HepG2 (cell line): ENCODE data around the gene NOS1AP. TPM values are rescaled to one million over a fixed set of nuclear protein-coding genes. Genes with fewer than 3 reads are reported as not detected.

Experiments
- ATAC-seq: fragments of 200-7000 bp; cut with Tn5 transposase; 3 replicates; pipeline ENCODE4 v1.9.1; 2020; ENCODE audit warnings: mild to moderate bottlenecking, moderate library complexity
- BruUV-seq: library from RNA; stranded (reverse); fragments of 400-500 nt; replicated peaks from 2 replicates; lab custom pipeline; 2021; lab: Mats Ljungman, UMichigan
- CTCF ChIA-PET: fragments of 300-600 bp; formaldehyde crosslinking; extraction: SDS; loops from one replicate; lab custom pipeline; 2021; ENCODE audit warnings: low total read pairs, inconsistent platforms, low intra/inter-chr PET ratio; lab: Yijun Ruan, JAX
- POLR2A ChIA-PET: fragments of 350-600 bp; sonication (Branson Sonifier 250); formaldehyde crosslinking; loops from one replicate; lab custom pipeline; 2020; ENCODE audit warnings: antibody characterized with exemption, inconsistent platforms; lab: Yijun Ruan, JAX
- DNase-seq: peaks from one replicate; pipeline ENCODE4 v3.0.0-alpha.2; 2015; ENCODE audit warnings: low spot score
- FAIRE-seq: peaks from 3 replicates; lab custom pipeline; 2011; peaks lifted over from hg19 to GRCh38; lab: Jason Lieb, UNC
- H2AFZ ChIP-seq: one replicate; pipeline ENCODE4 v1.6.1; 2011; ENCODE audit warnings: low read length, inconsistent platforms
- H3K27ac ChIP-seq: fragments of 300-600 bp; 3 replicates; pipeline ENCODE4 v1.8.0; 2011; ENCODE audit warnings: mixed run types, mild to moderate bottlenecking, mixed read lengths, low read length, inconsistent platforms; ENCODE audit not compliant: insufficient read depth; ENCODE audit errors: extremely low read length
- H3K27me3 ChIP-seq, 2 experiments: fragments of 200-600 bp in 1 of 2; 2 replicates in 1 of 2; 3 replicates in 1 of 2; pipeline versions ENCODE4 v1.6.0 to v1.8.0; 2011; ENCODE audit warnings: low read length in 2 of 2, mild to moderate bottlenecking in 2 of 2, moderate library complexity in 2 of 2, inconsistent platforms in 1 of 2; ENCODE audit not compliant: insufficient read depth in 2 of 2, control insufficient read depth in 1 of 2
- H3K36me3 ChIP-seq, 2 experiments: fragments of 200-600 bp in 1 of 2; replicated peaks in 1 of 2; 2 replicates in 1 of 2; 3 replicates in 1 of 2; pipeline versions ENCODE4 v1.5.1 to v1.8.0; 2011; ENCODE audit warnings: low read length in 2 of 2, inconsistent platforms in 1 of 2; ENCODE audit not compliant: insufficient read depth in 2 of 2, control insufficient read depth in 1 of 2
- H3K4me1 ChIP-seq: 2 replicates; pipeline ENCODE4 v1.5.1; 2012; ENCODE audit warnings: low read length, inconsistent platforms; ENCODE audit not compliant: insufficient read depth
- H3K4me2 ChIP-seq: 2 replicates; pipeline ENCODE4 v1.6.0; 2011; ENCODE audit warnings: low read depth, low read length, inconsistent platforms
- H3K4me3 ChIP-seq, 3 experiments: fragments of 200-600 bp in 1 of 3; sonication (generic), shearing (Covaris generic) in 1 of 3; replicated peaks in 1 of 3; 2 replicates each; pipeline ENCODE4 v1.5.1; 2011 to 2016; ENCODE audit warnings: low read length in 3 of 3, inconsistent platforms in 2 of 3, low read depth in 2 of 3, mild to moderate bottlenecking in 2 of 3, control low read depth in 1 of 3, mixed read lengths in 1 of 3; ENCODE audit not compliant: insufficient read depth in 1 of 3
- H3K79me2 ChIP-seq: one replicate; pipeline ENCODE4 v1.6.1; 2011; ENCODE audit warnings: low read length, inconsistent platforms; ENCODE audit not compliant: insufficient read depth
- H3K9ac ChIP-seq: 2 replicates; pipeline ENCODE4 v1.6.0; 2011; ENCODE audit warnings: mild to moderate bottlenecking, low read depth, low read length, inconsistent platforms; ENCODE audit not compliant: insufficient read depth
- H3K9me3 ChIP-seq: 2 replicates; pipeline ENCODE4 v1.5.1; 2012; ENCODE audit warnings: mild to moderate bottlenecking, low read length
- H4K20me1 ChIP-seq: 2 replicates; pipeline ENCODE4 v1.6.0; 2011; ENCODE audit warnings: inconsistent platforms, mild to moderate bottlenecking, low read length, moderate library complexity; ENCODE audit not compliant: insufficient read depth
- DZIP1 ChIP-seq: sonication (generic); formaldehyde crosslinking; IDR thresholded peaks from 2 replicates; pipeline ENCODE4 v1.5.0; 2020; ENCODE audit warnings: mild to moderate bottlenecking, missing genetic modification reagents
- E2F5 ChIP-seq: sonication (generic); formaldehyde crosslinking; conservative IDR thresholded peaks from 2 replicates; pipeline ENCODE4 v1.4.0; 2020; ENCODE audit warnings: missing genetic modification reagents
- GFI1 ChIP-seq: sonication (generic); formaldehyde crosslinking; IDR thresholded peaks from 2 replicates; pipeline ENCODE4 v1.5.0; 2020; ENCODE audit warnings: missing genetic modification reagents, mild to moderate bottlenecking, borderline replicate concordance
- HMGXB4 ChIP-seq, 2 experiments: sonication (generic) in 1 of 2; formaldehyde crosslinking in 1 of 2; IDR thresholded peaks; 2 replicates each; pipeline versions ENCODE4 v1.4.0 to v1.6.1; 2018 to 2020; ENCODE audit warnings: missing genetic modification reagents in 2 of 2, borderline replicate concordance in 1 of 2, low read depth in 1 of 2, mild to moderate bottlenecking in 1 of 2, missing biosample characterization in 1 of 2
- PBX2 ChIP-seq: IDR thresholded peaks from 2 replicates; pipeline ENCODE4 v1.6.1; 2016; ENCODE audit warnings: control low read depth
- RCOR2 ChIP-seq: IDR thresholded peaks from 2 replicates; pipeline ENCODE4 v1.6.1; 2016; ENCODE audit warnings: missing biosample characterization, missing genetic modification reagents
- TGIF2 ChIP-seq: IDR thresholded peaks from 2 replicates; pipeline ENCODE4 v1.6.1; 2016; ENCODE audit warnings: control low read depth, missing compliant biosample characterization
- ZBED4 ChIP-seq: sonication (generic); formaldehyde crosslinking; IDR thresholded peaks from 2 replicates; pipeline ENCODE4 v1.4.0; 2020; ENCODE audit warnings: missing genetic modification reagents, borderline replicate concordance
- ZNF326 ChIP-seq: sonication (generic); formaldehyde crosslinking; IDR thresholded peaks from 2 replicates; pipeline ENCODE4 v1.4.0; 2020; ENCODE audit warnings: missing genetic modification reagents, borderline replicate concordance
- ZSCAN25 ChIP-seq: sonication (generic); formaldehyde crosslinking; IDR thresholded peaks from 2 replicates; pipeline ENCODE4 v1.8.0; 2022; ENCODE audit warnings: mild to moderate bottlenecking, missing genetic modification reagents
- ZUFSP ChIP-seq: sonication (generic); formaldehyde crosslinking; IDR thresholded peaks from 2 replicates; pipeline ENCODE4 v1.9.0; 2021; ENCODE audit warnings: missing genetic modification reagents, mild to moderate bottlenecking, borderline replicate concordance
- WGBS: methylation state at CpG from one replicate; pipeline ENCODE4 v1.1.6; 2017; ENCODE audit warnings: low lambda C conversion rate; 5-methylcytosine and 5-hydroxymethylcytosine counted together
- in situ Hi-C: cut with HindIII; loops from 2 replicates; pipeline ENCODE4 v1.10.0; 2017; ENCODE audit warnings: low pct_unique_long_range_greater_than_20kb; ENCODE audit not compliant: extremely low pct_ligation_motif_present
- intact Hi-C: fragments of 100-400 bp; cut with micrococcal nuclease; formaldehyde crosslinking; loops from one replicate; pipeline ENCODE4 v1.10.0; 2022; ENCODE audit not compliant: unreplicated experiment
- polyA plus RNA-seq, 8 experiments: library from polyadenylated mRNA; depleted of rRNA in 3 of 8; stranded (reverse) in 7 of 8; unstranded in 1 of 8; fragments of >200 nt; fragmentation: Illumina TruSeq in 4 of 8; extraction: Trizol in 4 of 8; gene quantifications; 2 replicates each; pipeline versions ENCODE4 v1.2.1 to v1.2.3, GENCODE V29; 2011 to 2016; ENCODE audit warnings: low read depth in 4 of 8, missing spikeins in 1 of 8, mixed read lengths in 1 of 8; ENCODE audit not compliant: insufficient read depth in 1 of 8
- total RNA-seq, 5 experiments: library from RNA; depleted of rRNA; stranded (reverse); fragments of >200 nt; fragmentation: Illumina TruSeq; extraction: Trizol; gene quantifications; 2 replicates each; pipeline ENCODE4 v1.2.3, GENCODE V29; 2016; ENCODE audit warnings: low read depth in 1 of 5

The NOS1AP gene
- total and polyA plus RNA-seq, 2 of the 13 experiments (the other 11 are each of a cell fraction or from before 2014, with no cell fraction given) = 2.0 to 3.3 TPM

GRCh38 chr1:162193815-162194214 is 124.3 kb downstream of the NOS1AP start:
- ChIA-PET POLR2A (interaction anchor here (0.9 to 1.1 kb wide), 2 partner anchors 124 to 125 kb away, joined by 3 read pairs; partner anchors contain the start of gene NOS1AP), CTCF (no interaction called here)
- 88% methylated on average over 3 of the region's 3 CpGs for WGBS
- intact Hi-C loops (no loop called here), in situ Hi-C loops (no loop called here)
- peaks cover 44% of the 10 kb centered on the region for H3K79me2 ChIP-seq
- ATAC-seq (no peak), DNase-seq (no peak), FAIRE-seq (no peak)
- peaks cover 75% of the 10 kb centered on the region for H3K4me1 ChIP-seq
- H2AFZ ChIP-seq = no peak overlapping the region
- H3K4me2 ChIP-seq = no peak overlapping the region
- H3K27me3 ChIP-seq = no peaks in the 10 kb centered on the region
- H3K27ac ChIP-seq = no peak overlapping the region
- H3K9ac ChIP-seq = no peak overlapping the region
- no TSS peak for BruUV-seq
- H3K36me3 ChIP-seq = no peaks in the 10 kb centered on the region; a peak in 1 of 5 replicates
- no peaks in the 10 kb centered on the region for H3K9me3 ChIP-seq
- no peaks in the 10 kb centered on the region for H4K20me1 ChIP-seq
- H3K4me3 ChIP-seq = no peak overlapping the region
- TF ChIP-seq ZUFSP (CRISPR knock-in tag) (no peak), DZIP1 (CRISPR knock-in tag) (no peak), ZSCAN25 (CRISPR knock-in tag) (no peak), RCOR2 (CRISPR knock-in tag) (no peak), ZNF326 (CRISPR knock-in tag) (no peak), TGIF2 (CRISPR knock-in tag) (no peak), ZBED4 (CRISPR knock-in tag) (no peak), E2F5 (CRISPR knock-in tag) (no peak), PBX2 (no peak), GFI1 (CRISPR knock-in tag) (no peak), HMGXB4 (CRISPR knock-in tag; IDR thresholded peaks at IDR 0.05; ENCODE audit: borderline replicate concordance in 1 of 2, low read depth in 1 of 2) (no peak)
